Nephron (organoid): Measurements from ENCODE around the gene CCDC8.
A peak's percentile ranks its signal among the peaks of the same experiment; 100 is the strongest.

ENCODE experiments used
- H3K27ac Mint-ChIP-seq, 3 experiments: 2 replicates each; pipeline ENCODE4 v1.8.0; 2020; ENCODE audit warnings: mixed read lengths in 3 of 3, mild to moderate bottlenecking in 2 of 3, moderate library complexity in 1 of 3
- H3K27me3 Mint-ChIP-seq: 2 replicates; pipeline ENCODE4 v1.8.0; 2021; ENCODE audit warnings: low read depth, mild to moderate bottlenecking, moderate library complexity, mixed read lengths
- H3K36me3 Mint-ChIP-seq: 2 replicates; pipeline ENCODE4 v1.8.0; 2020; ENCODE audit warnings: low read depth, mixed read lengths
- H3K4me1 Mint-ChIP-seq: 2 replicates; pipeline ENCODE4 v1.8.0; 2020; ENCODE audit warnings: mixed read lengths
- H3K4me3 Mint-ChIP-seq, 3 experiments: 2 replicates each; pipeline ENCODE4 v1.8.0; 2020; ENCODE audit warnings: mild to moderate bottlenecking in 3 of 3, mixed read lengths in 3 of 3, moderate library complexity in 2 of 3
- H3K9me3 Mint-ChIP-seq: 2 replicates; pipeline ENCODE4 v1.8.0; 2020; ENCODE audit warnings: mixed read lengths
- TF ChIP-seq, protein P1 (sequence below), 3 experiments: fragments of 200-600 bp; sonication (generic); IDR thresholded peaks; one replicate each; pipeline ENCODE4 v1.5.0; 2021; ENCODE audit warnings: antibody characterized with exemption in 3 of 3; ENCODE audit not compliant: unreplicated experiment in 3 of 3

CCDC8 gene

DNA sequence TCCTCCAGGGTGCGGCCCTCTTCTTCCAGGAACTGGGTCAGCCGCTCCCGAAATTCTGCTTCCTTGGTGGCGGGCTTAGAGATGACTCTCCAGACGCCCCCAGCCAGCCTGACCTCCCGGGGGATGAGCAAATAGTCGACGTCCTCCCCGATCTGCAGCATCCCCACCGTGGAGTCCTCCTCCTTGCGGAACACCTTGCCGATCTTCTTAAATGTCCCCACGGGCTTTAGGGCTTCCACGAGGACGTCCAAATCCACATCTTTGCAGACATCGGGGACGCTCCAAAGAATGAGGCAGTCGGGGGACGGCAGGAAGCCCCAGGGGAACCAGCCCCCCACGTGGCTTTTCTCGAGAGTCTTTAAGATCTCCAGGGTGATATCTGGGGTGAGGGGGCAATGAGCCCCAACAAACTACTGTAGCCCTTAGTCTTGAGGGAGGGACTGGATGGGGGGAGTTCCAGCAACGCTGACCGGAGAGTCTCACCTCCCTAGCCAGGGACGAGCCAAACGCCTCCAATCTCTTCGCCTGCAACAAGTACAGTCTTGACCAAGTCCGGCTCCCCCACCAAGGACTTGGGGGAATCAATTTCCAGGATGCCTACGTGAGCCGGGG, 608 bp downstream of the CCDC8 start:
- Mint-ChIP-seq H3K27ac (peak overlapping the region; percentile 99), H3K36me3 (peaks cover 35% of the 10 kb centered on the region), H3K27me3 (no peaks in the 10 kb centered on the region), H3K9me3 (no peaks in the 10 kb centered on the region), H3K4me3 (peak overlapping the region; percentile 97 to 100 (median 98)), H3K4me1 (peaks cover 54% of the 10 kb centered on the region)
- TF ChIP-seq, protein P1, sequence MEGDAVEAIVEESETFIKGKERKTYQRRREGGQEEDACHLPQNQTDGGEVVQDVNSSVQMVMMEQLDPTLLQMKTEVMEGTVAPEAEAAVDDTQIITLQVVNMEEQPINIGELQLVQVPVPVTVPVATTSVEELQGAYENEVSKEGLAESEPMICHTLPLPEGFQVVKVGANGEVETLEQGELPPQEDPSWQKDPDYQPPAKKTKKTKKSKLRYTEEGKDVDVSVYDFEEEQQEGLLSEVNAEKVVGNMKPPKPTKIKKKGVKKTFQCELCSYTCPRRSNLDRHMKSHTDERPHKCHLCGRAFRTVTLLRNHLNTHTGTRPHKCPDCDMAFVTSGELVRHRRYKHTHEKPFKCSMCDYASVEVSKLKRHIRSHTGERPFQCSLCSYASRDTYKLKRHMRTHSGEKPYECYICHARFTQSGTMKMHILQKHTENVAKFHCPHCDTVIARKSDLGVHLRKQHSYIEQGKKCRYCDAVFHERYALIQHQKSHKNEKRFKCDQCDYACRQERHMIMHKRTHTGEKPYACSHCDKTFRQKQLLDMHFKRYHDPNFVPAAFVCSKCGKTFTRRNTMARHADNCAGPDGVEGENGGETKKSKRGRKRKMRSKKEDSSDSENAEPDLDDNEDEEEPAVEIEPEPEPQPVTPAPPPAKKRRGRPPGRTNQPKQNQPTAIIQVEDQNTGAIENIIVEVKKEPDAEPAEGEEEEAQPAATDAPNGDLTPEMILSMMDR (IDR thresholded peaks at IDR 0.05; ENCODE audit: unreplicated experiment in 3 of 3): no peak

DNA sequence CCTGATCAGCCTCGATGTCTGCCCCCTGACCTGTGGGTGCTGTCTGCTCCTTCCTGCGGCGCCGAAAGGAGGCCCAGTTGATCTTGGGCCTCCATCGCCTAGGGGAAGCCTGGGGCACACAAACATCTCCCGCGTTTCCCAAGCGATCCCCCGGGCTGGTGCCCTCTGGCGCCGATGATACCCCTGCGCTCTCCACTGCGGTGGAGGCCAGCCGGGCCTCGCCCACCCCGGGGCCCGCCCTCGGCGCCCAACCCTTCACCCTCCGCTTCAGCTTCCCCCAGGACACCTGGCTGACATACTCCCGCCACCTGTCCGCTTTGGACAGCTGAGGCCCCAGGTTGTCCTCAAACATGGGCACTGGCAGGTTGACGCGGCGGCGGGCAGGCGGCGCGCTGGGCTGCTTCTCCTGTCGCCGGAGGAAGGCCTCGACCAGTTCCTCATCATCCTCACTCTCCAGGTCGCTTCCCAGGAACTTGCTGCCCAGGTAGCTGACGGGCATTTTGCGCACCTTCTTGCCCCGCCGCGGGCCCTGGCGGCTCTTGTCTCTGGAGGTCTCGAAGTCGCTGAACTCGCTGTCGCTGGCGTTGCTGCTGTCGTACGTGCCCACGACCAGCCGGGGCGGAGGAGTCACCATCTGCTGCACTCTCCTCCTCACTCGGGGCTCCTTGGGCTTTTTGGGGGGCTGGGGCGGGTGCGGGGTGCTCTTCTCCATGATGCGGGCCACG, 1.3 kb downstream of the CCDC8 start:
- H3K36me3 Mint-ChIP-seq: peaks cover 35% of the 10 kb centered on the region
- no peaks in the 10 kb centered on the region for H3K9me3 Mint-ChIP-seq
- TF ChIP-seq, protein P1 (IDR thresholded peaks at IDR 0.05; ENCODE audit: unreplicated experiment in 3 of 3): no peak
- peak overlapping the region; percentile 99 for H3K27ac Mint-ChIP-seq
- H3K4me1 Mint-ChIP-seq: peaks cover 61% of the 10 kb centered on the region
- H3K27me3 Mint-ChIP-seq: no peaks in the 10 kb centered on the region
- peak overlapping the region; percentile 97 to 100 (median 98) for H3K4me3 Mint-ChIP-seq

DNA sequence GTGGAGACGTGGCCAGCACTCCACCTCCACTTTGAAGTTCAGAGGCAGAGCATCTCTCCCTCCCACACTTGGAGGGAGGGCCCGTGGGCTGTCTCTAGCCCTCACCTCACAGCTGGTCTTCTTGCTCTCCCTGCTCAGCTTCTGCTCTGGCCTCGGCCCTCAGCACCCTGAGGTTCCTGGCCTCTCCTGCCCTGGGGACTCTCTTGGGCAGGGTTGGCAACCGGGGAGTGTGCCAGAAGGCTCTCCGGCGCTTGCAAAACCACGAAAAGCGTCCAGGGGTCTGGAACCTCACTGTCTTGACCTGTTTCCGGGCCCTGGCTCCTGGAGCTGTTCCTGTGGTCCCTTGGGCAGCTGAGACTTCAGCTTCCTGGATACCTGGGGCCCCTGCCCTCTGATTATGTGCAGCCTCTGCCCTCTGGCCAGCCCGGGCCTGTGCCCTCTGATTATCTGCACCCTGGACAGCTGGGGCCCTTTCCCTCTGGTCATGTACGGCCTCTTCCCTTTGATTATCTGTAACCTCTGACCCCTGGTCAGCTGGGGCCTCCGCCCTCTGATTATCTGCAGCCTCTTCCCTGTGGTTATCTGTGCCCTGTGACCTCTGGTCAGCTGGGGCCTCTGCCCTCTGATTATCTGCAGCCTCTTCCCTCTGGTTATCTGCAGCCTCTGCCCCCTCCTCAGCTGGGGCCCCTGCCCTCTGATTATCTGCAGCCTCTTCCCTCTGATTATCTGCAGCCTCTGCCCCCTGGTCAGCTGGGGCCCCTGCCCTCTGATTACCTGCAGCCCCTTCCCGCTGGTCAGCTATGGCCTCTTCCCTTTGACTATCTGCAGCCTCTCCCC, 2.1 kb downstream of the CCDC8 start:
- Mint-ChIP-seq H3K36me3 (peaks cover 35% of the 10 kb centered on the region), H3K4me3 (peak overlapping the region; percentile 97 to 100 (median 98)), H3K4me1 (peaks cover 62% of the 10 kb centered on the region), H3K27ac (peak overlapping the region; percentile 77 to 99 (median 99)), H3K9me3 (no peaks in the 10 kb centered on the region), H3K27me3 (no peaks in the 10 kb centered on the region)
- TF ChIP-seq, protein P1 (IDR thresholded peaks at IDR 0.05; ENCODE audit: unreplicated experiment in 3 of 3): no peak

DNA sequence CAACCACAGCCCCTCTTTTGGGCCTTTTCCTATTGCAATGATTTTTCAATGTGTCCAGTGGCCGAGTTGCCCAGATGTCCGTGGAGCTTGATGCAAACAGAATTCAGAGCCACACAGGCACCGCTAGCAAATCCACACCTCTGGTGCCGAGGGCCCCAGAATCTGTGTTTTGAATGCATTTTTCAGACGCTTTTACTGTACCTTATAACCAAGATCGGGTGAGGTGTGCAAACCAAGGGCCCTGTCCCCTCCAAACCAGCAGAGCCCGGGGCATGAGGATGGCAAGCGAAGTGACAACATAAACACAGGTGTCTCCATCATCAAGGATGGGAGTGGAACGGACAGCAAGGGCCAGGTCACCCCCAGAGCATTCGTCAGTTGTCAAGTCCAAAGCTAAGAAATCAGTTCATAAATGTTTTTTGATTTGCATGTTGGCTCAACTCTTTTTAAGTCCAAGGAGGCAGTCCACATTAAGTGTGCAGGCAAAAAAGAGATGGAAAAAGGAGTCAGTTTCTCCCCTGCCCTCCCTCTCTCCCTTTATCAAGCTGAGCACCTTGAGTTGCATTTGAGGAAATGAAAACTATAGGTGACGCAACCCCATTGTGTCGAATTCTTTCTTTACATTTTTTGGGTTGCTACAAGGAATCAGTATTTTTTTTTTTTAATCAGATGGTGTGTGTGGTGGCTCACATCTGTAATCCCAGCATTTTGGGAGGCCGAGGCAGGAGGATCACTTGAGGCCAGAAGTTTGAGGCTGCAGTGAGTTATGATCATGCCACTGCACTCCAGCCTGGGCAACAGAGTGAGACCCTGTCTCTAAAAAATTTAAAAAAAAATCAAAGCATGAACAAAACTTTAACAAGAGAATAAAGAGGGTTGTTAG, 2.9 kb downstream of the CCDC8 start:
- peaks cover 54% of the 10 kb centered on the region for H3K4me1 Mint-ChIP-seq
- peaks cover 35% of the 10 kb centered on the region for H3K36me3 Mint-ChIP-seq
- TF ChIP-seq, protein P1 (IDR thresholded peaks at IDR 0.05; ENCODE audit: unreplicated experiment in 3 of 3): no peak
- H3K4me3 Mint-ChIP-seq: peak overlapping the region; percentile 97 to 100 (median 98)
- no peaks in the 10 kb centered on the region for H3K9me3 Mint-ChIP-seq
- H3K27me3 Mint-ChIP-seq: no peaks in the 10 kb centered on the region
- H3K27ac Mint-ChIP-seq: peak overlapping the region; percentile 92 to 99 (median 99)

DNA sequence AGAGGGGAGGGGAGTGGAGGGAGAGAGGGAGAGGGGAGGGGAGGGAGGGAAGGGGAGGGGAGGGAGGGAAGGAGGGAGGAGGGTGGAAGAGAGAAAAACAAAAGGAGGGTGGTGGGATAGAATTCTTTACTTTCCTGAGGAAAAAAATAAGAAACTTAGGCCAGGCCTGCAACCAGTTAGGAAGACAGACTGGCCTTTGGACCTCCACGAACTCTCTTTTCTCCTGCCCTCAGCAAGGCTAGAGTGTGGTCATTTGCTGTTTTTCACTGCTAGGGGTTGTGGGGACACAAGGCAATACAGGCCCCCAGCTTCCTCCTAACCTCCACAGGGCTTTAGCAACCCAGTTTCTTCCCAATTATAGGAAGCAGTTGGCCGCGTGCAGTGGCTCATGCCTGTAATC, 4.2 kb downstream of the CCDC8 start:
- TF ChIP-seq, protein P1 (IDR thresholded peaks at IDR 0.05; ENCODE audit: unreplicated experiment in 3 of 3): no peak
- peak overlapping the region; percentile 68 to 82 (median 80) for H3K4me3 Mint-ChIP-seq
- H3K36me3 Mint-ChIP-seq: peaks cover 35% of the 10 kb centered on the region
- H3K27ac Mint-ChIP-seq: peak overlapping the region; percentile 80 to 98 (median 95)
- H3K27me3 Mint-ChIP-seq: no peaks in the 10 kb centered on the region
- H3K9me3 Mint-ChIP-seq: no peaks in the 10 kb centered on the region
- peaks cover 63% of the 10 kb centered on the region for H3K4me1 Mint-ChIP-seq
